HG03432 (cell line): ENCODE results near the gene GNG7.
"Not testable (repeated sequence)": the region's sequence is repeated elsewhere in the genome, so short reads cannot be mapped to it uniquely, and the experiment has no call there.

Experiments used
- ATAC-seq: cut with Tn5 transposase; IDR thresholded peaks from one replicate; pipeline ENCODE4 v1.9.1; 2021; ENCODE audit warnings: mild to moderate bottlenecking, moderate library complexity; ENCODE audit not compliant: unreplicated experiment

GNG7 gene

GRCh38 chr19:2646866-2647535 lies 55.5 kb downstream of the GNG7 start:
- ATAC-seq = no peak

DNA sequence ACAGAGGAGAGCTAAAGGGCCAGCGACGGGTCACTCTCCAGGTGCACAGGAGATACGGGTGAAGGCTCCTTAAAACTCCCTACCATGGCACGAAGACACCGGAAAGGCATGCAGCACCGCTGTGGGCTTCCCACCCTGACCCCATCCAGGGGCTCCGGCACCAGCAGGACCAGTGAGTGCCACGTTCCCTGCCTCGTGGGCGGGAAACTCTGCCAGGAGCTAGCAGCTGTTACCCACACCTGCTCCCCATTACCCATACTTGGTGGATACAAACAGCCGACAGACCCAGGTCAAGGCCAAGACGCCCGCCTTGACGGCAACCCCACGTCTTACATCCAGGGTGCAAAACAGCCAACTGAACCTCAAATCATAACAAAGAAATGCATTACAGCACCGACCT lies 56.7 kb downstream of the GNG7 start:
- ATAC-seq = no peak

DNA sequence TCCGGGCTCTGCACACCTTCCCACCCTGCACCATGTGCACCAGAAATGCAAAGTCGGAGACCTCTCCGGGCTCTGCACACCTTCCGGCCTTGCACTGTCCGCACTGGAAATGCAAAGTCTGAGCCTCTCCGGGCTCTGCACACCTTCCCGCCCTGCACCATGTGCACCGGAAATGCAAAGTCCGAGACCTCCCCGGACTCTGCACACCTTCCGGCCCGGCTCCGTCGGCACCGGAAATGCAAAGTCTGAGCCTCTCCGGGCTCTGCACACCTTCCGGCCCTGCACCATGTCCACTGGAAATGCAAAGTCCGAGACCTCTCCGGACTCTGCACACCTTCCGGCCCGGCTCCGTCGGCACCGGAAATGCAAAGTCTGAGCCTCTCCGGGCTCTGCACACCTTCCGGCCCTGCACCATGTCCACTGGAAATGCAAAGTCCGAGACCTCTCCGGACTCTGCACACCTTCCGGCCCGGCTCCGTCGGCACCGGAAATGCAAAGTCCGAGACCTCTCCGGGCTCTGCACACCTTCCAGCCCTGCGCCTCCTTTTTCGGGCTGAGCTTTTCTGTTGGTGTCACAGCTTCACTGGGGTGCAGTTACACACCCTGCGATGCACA lies 59.3 kb downstream of the GNG7 start:
- not testable (repeated sequence) for ATAC-seq

DNA sequence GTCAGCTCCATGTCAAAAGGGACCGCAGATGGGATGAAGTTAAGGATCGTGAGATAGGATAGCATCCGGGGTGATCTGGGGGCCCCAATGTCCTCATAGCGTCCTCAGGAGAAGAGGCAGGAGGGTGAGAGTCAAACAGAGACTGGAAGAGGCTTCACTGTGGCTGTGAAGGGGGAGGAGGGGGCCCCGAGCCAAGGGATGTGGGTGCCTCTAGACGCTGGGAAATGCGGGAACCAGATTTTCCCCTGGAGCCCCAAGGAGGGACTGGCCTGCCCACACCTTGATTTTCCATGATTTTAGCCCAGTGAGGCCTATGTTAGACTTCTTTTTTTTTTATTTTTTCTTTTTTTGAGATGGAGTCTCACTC lies 61.2 kb downstream of the GNG7 start:
- ATAC-seq = no peak

DNA sequence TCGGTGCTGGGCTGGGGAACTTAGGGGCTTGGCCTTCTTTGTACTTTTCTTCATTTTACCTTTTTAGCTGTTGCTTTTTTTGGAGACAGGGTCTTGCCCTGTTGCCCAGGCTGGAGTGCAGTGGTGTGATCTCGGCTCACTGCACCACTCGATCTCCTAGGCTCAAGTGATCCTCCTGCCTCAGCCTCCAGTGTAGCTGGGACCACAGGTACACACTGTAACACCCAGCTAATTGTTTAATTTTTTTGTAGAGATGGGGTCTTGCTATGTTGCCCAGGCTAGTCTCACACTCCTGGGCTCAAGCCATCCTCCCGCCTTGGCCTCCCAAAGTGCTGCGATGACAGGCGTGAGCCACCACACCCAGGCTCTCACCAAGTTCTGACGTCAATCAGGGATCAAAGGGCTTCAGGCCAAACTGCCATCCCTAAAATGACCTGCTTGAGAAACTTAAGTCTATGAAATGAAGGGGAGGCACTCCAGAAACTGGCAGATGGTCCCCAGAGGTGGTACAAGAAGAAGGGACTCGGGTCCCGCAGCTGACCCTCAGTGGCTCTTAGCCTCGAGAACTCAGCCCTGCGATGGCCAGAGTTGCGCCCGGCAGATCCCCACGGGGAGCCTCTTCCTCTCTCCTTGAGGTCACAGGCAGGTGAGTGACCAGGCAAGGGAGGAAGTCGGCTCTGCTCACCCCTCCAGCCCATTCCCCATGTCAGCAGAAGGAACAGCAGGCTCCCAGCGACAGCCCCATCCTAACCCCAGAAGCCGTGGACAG lies 61.7 kb downstream of the GNG7 start:
- ATAC-seq = no peak

DNA sequence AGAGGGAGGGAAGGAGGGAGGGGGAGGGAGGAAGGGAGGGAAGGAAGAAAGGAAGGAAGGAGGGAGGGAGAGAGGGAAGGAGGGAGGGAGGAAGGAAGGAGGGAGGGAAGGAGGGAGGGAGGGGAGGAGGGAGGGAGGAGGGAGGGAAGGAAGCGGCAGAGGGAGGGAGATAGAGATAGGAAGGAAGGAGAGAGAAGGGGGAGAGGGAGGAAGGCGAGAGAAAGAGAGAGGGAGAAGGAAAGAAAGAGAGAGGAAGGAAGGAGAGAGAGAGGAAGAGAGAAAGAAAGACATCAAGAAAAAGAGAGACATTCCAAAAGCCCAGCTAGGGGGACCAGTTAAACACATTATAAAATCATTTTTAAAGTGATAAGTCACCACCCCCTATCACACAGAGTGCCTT lies 62.5 kb downstream of the GNG7 start:
- no peak for ATAC-seq

DNA sequence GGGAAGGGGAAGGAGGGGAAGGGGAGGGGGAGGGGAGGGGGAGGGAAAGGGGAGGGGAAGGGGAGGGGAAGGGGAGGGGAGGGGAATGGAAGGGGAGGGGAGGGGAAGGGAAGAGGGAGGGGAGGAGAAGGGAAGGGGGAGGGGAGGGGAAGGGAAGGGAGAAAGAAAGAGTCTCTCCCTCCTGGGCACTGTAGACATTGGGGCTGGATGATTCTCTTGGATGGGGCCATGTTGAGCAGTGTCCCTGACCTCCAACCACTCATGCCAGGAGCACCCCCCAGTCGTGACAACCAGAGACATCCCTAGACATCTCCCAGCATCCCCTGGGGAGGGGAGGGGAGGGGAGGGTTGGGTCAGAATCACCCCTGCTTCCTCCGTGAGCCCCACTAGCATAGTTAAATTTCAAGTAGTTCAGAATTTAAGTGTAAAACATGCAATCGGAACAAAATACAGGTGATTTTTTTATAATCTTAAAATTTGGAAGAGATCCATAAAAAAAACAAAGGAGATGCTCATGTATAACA lies 64.0 kb downstream of the GNG7 start:
- no peak for ATAC-seq

DNA sequence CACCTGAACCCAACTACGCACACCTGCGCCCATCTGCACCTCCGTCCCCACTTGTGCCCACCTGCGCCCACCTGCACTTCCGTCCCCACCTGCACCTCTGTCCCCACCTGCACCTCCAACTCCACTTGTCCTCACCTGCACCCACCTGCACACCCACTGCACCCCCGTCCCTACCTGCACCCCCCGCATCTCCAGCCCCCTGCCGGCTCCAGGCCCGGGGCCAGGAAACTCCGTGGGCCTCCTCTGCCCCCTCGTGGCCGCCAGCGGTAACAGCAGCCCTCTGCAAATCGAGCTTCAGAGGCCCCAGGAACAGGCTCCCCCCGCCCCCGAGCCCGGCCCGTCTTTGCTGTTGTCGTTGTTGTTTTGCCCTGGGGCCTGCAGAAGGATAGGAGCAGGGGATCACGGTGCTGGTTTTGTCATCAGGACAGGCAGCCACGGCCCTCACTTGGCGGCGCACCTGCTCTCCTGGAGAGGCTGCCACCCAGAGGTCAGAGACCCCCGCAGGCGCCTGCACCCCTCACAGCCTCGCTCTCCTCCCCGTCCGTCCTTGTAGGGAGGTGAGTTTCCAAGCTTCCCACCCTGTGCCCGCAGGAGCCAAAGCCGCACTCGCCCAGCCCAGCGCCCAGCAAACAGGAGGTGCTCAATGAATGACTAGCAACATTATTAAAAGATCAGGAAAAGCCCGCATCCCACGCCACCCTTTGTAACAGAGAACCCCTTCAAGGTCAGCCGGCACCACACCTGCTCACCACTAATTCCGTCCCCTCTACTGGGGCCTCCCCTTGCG lies 65.4 kb downstream of the GNG7 start:
- ATAC-seq = no peak

GRCh38 chr19:2636141-2636896 lies 66.2 kb downstream of the GNG7 start:
- no peak for ATAC-seq

DNA sequence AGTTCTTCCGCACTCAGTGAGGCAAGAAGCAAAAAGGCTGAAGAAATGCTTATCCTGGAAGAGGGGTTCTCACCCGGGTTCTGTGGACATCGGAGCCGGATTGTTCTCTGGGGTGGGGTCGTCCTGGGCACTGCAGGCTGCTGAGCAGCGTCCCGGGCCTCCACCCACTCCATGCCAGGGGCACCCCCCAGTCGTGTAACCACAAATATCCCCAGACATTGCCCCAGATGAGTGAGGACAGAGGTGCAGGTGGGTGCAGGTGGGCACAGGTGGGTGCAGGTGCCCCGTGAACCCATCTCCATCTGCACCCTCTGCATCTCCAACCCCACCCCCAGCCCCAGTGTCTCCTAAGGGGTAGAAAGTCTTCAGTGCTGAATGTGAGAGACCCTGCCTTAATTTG lies 67.5 kb downstream of the GNG7 start:
- ATAC-seq = no peak

DNA sequence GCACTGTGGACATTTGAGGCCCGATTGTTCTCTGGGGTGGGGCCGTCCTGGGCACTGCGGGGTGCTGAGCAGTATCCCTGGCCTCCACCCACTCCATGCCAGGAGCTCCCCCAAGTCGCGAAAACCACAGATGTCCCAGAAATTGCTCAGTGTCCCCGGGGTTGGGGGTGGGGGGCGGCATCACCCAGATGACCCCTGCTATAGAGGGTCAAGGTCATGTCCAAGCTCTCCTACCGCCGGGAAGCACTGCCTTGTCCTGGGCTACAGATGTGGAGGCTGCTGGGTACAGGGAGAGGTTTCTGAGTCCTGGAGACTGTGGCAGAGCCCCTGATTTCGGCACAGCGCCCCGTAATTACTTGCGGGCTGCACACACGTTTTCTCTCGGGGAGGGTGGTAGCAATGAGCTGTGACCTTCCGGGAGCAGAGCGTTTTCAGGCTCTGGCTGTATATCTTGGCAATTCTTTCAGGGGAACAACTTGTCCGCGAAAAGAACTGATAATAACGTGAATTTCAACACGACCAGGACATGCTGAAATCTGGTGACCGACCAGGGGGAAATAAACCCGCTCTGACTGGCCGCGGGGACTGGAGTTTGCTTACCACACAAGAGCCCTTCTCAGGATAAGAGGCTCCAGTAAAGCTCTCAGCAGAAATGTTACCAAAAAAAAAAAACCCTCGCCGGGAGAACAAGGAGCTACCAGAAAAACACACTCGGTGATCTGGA lies 68.1 kb downstream of the GNG7 start:
- ATAC-seq = no peak

DNA sequence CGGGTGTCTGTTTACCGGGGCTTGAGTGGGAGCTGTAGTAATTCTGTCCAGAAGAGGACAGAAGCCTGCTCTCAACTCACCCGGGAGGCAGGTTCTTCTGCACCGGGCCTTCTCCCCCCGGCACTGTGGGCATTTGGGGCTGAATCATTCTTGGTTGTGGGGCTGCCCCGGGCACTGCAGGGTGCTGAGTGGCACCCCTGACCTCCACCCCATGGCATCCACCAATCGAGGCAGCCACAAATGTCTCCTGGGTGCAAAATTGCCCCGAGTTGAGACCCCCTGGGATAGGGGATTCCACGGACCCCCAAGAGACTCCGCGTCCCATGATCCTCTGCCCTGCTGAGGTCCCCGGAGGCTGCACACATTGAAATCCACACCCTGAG lies 68.8 kb downstream of the GNG7 start:
- no peak for ATAC-seq

DNA sequence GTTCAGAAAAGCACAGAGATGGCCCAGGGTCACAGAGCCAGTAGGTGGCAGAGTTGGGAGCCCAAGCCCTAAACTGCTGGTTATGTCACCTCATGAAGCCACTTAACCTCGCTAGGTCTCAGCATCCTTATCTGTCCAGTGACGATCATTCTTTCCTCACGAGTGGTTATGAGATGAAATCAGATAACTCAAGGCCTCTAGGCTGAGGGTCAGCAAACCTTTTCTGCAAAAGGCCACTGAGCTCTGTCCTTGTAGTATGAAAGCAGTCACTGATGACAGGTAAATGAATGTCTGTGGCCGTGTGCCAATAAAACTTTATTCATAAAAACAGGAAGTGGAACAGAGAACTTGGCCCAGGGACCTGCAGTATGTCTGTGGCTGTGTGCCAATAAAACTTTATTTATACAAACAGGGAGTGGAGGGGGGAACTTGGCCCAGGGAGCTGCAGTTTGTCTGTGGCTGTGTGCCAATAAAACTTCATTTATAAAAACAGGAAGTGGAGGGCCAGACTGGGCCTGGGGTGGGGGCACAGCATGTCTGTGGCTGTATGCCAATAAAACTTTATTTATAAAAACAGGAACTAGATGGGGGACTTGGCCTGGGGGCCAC lies 71.2 kb downstream of the GNG7 start:
- no peak for ATAC-seq

DNA sequence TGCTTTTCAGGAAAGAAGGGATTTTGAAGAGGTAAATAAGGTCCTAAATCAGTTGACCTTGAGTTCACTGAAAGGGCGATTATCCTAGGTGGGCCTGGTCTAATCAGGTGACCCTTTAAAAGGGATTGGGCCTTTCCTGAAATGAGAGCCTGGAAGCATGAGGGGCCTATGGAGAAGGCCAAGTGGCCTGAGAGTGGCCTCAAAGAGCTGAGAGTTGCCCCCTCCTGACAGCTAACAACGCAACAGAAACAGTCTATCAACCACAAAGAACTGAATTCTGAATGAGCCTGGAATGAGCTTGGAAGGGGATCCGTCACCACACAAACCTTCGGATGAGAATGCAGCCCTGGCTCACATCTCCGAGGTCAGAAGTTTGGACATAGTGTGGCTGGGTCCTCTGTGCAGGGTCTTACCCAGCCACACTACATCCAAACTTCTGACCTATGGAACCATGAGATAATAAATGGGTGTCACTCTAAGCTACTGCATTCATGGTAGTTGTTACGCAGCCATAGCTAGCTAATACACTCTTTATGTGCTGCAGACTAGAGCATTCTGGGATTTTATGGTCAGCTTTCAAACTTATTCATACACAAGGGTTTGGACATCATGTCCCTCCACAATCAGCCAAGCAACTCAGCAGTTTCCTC lies 72.0 kb downstream of the GNG7 start:
- ATAC-seq = no peak

DNA sequence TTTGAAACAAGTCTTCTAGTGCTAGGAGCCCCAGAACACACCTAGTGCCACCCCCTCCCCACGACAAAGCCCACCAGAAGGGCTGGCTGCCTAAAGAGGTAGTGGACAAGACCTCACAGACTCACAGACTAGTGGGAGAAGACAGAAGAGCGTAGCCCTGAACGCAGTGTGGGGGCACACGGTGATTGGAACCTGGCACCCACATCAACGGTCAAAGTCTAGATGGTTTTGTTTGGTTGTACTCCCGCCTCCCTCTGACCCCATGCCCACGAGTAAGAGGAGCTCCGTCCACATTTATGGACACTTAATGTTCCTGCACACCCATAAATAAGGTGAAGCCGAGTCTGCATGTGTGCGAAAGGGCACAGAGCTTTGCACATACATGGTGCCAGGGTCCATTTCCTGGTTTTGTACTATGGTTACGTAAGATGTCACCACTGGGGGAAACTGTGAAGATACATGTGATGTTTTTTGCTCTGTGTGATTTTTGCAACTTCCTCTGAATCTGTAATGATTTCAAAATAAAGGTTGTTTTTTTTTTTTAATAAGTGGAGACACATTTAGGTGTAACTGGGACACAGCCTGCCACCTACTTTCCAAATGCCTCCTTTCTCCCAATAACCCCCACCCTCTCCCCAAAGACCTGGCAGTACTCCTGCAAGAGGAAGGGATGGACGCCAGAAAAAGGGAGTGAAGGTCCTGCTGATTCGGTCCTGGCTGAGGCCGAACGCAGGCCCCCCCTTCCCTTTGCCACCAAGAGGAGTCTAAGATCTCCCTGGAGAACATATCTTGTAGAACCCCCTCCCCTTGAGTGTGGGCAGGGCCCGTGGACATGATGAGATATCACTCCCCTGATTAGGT lies 72.8 kb downstream of the GNG7 start:
- ATAC-seq = no peak

DNA sequence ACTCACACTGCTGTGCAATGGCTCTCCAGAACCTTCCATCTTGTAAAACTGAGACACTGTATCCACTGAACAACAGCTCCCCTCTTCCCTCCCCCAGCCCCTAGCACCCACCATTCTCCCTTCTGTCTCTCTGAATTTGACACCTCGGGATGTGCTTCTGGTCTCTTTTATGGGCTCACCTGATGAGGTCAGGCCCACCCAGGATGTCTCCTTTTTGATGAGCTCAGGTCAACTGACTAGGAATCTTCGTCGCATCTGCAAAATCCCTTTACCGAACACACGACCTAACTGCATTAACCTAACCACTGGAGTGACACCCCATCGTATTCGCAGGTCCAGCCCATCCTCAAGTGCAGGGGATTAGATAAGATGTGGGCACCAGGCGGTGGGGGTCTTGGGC lies 73.9 kb downstream of the GNG7 start:
- no peak for ATAC-seq

DNA sequence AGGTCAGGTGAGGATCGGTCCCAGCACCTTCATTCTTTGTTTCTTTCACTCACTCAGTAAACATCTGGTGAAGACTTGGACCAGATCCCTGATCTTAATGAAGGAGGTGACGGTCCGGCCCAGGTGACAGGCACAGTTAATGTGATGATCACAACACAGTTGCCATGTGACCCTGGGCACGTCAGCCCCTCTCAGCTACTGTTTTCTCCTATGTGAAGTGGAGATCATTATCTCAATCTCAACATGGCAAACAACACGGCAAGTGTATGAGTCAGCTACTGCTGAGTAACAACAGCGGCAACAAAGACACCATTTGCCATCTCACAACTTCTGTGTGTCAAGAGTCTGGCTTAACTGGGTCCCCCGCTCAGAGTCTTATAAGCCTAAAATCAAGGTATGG lies 74.6 kb downstream of the GNG7 start:
- ATAC-seq = no peak

GRCh38 chr19:2627319-2627829 lies 75.1 kb downstream of the GNG7 start:
- peak; percentile 36 for ATAC-seq
